Measurements from ENCODE around the gene GOLGA6C.

- TF ChIP-seq EZH2 (IDR thresholded peaks at IDR 0.05; ENCODE audit: borderline replicate concordance, insufficient read depth, low read depth, low read length, poor library complexity, severe bottlenecking) (no peak), CTCF (IDR thresholded peaks at IDR 0.05) (no peak)
These were observed 25.8 kb upstream of the GOLGA6C start for GRCh38 chr15:75232252-75232813.

Measured in B cell (primary cell).